NB4 (cell line): ENCODE results near the gene HMCES.

Experiments
- CTCF ChIP-seq: IDR thresholded peaks from one replicate; pipeline ENCODE4 v1.5.1; 2012; ENCODE audit warnings: low read depth, low read length
- POLR2A ChIP-seq: IDR thresholded peaks from 2 replicates; pipeline ENCODE4 v1.6.1; 2011; ENCODE audit warnings: mild to moderate bottlenecking; ENCODE audit not compliant: insufficient read length; ENCODE audit errors: extremely low read depth

- TF ChIP-seq POLR2A (no peak), CTCF (no peak)
These were observed 35.9 kb downstream of the HMCES start for GRCh38 chr3:129314386-129315222.
